ENCODE data around the gene CCDC154.
"Not testable (repeated sequence)": the region's sequence is repeated elsewhere in the genome, so short reads cannot be mapped to it uniquely, and the experiment has no call there.

CCDC154 gene

DNA sequence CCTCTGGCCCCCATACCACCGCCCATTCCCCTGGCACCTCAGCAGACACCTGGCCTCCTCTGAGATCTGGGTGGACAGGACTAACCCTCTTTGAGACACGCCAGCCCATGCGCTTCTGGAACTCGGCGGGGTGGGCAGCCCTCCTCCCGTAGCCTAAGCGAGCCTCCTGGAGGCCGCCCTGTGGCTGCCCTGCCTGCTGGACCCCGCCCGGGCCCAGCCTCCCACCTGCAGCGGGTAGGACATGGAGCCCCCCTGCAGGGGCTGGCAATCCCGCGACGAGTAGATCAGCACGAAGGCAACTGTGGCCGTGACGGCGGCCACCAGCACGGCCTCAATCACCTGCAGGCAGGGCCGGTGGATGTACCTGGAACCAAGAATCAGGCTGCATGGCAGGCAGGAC lies 8.2 kb upstream of the CCDC154 start:
- no peak for DNase-seq

DNA sequence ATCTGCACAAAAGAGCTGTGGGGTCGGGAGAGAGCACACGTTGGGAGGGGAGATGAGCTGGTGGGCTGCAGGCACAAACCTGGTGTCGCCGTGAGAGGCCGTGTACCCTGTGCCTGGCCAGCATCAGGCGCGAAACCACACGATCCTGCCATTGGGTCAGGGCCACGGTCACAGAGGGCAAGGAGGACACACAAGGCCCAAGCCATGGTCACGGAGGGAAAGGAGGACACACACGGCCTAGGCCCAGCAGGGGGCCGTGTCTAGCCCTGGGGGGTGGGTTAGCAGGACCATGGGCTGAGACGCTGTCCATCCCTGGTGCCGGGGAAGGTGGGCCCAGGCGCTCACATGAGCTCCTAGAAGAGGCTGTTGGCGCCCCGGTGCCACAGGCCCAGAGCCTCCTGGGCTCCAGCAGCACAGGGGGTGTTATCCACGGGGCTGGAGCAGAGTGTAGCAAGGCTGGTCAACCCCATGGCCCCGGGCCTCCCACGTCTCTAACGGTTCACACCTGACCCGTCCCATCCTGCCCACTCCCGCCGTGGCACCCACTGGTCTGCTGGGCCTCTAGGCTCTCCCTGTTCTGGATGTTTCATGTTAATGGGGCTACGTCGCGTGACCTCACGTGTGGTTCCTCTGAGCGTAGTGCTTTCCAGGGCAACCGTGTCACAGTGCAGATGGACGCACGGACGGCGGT lies 7.5 kb upstream of the CCDC154 start:
- no peak for DNase-seq

DNA sequence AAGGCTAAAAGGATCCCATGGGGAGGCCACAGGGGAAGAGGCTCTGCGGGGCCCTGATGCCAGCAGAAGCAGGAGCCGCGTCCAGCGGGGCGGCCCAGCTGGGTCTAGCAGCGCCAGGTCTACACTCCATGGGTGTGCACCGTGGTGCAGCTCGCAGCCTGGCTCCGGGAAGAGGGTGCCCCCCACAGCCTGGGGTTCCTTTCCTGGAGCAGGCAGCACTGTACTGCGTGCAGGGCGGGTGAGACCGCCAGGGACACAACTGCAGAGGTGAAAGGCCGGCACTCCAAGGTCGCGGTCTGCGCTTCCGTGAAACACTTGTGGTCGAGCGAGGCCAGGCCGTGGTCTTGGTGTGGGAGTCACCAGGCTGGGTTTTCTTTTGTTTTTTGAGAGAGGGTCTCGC lies 6.5 kb upstream of the CCDC154 start:
- DNase-seq = no peak

DNA sequence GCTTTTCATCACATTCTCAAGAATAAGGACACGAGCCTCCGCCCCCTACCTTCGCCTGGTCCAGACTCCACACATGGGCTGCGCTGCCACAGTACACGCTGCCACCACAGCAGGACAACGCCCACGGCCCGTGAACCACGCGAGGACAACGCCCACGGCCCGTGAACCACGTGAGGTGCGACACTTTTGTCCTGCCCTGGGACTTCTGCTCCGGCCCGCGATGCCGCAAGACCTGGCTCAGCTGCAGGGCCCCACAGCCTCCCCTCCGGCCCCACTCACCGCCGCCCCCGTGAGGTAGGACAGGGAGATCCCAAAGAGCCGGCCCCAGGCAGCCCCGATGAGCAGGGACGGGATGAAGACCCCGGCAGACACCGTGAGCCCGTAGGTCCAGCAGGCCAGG lies 5.9 kb upstream of the CCDC154 start:
- DNase-seq = no peak

DNA sequence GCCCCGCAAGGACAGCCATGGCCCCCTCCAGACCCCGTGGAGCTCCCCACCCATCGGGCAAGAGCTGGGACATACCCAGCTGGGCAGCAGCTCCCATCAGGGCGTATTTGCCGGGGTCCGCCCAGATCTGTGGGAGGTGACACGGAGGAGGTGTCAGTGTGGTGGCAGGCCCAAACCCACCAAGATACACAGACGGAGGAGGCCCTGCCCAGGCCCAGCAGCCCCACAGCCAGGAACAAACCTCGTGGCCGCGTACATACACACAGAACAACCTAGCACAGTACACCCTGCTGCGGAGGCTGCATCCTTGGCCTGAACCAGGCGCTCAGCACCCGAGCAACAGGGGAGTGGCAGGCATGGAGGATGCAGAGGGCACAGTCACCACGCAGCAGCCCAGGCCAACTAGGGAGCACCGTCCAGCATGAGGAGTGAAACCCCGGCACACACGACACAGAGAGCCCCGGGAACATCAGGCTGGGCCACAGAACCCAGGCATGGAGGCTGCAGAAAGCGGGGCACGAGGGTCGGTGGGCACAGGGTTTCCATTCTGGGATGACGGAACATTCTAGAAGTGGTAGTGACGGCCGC lies 4.9 kb upstream of the CCDC154 start:
- DNase-seq = no peak

DNA sequence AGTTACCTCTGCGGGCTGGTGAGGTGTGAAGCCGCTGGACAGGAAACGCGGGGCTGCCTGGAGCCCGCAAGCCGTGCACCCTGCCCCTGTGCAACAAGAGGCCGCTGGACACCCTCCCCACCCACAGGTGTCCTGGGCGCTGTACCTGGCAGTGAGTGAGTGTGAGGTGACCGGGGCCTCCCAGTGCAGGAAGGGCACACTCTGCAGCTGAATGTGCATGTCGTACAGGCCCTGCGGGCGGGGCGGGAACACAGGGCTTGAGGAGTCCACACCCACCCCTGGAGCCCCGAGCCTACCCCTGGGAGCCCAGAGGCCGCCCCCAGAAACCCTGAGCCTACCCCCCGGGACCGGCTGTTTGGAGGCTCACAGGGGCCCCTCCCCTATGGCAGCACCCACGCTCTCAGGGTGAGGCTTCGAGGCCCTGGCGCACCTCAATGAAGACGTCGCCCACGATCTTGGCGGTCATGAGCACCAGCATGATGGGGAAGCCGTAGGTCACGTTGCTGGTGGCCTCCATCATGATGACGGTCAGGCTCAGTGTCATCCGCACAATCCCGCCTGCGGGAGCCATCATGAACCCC lies 4.3 kb upstream of the CCDC154 start:
- no peak for DNase-seq

DNA sequence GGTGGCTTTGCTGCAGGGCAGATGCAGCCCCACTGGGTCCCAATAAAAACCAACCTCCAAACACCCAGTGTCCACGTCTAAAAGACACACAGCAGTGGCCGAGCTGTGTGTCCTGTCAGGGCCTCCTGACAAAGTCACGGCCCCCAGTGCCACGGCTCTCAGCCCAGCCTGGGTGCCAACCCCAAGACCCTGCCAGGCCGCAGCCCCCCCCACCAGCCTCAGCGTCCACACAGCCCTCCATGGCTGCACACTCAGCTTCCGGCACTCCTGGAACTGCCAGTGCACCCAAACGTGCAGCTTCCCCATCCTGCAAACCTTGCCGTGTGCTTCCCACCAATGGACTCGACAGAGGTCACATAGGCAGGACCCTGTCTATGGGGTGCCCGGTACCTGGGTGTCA lies 3.6 kb upstream of the CCDC154 start:
- DNase-seq = no peak

DNA sequence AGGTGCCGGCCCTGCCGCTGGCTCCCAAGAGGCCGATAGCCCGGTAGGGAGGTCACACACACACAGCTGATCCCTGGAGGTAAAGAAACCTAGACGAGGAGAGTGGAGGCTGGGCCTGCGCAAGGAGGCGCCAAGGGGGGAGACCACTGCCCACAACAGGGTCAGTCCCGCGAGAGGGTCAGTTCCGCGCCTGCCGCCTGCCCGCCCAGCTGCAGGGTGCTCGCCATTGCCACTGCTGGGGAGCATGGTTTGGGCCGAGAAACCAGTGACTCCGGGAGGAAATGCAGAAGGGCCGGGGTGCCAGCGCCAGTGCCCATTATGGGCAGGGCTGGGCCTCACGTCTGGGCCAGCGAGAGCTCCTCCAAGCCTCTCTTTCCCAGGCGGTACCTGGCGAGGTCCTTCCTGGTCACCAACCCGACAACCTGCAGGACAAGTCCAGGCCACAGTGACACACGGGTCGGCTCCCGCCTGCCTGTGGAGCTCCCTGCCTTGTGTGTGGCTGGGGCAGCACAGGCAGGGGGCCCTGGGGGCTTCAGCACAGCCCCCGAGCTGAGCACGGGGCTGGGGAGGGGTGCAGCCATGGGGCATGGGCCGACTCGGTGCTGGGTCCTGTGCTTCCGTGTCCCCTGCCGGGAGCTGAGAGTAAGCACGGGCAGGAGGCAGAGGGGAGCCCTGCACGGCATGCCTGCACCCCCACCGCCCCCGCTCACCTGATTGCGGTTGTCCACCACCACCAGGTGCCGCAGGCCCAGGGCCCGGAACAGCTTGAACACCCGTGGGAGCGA lies 2.1 kb upstream of the CCDC154 start:
- no peak for DNase-seq

DNA sequence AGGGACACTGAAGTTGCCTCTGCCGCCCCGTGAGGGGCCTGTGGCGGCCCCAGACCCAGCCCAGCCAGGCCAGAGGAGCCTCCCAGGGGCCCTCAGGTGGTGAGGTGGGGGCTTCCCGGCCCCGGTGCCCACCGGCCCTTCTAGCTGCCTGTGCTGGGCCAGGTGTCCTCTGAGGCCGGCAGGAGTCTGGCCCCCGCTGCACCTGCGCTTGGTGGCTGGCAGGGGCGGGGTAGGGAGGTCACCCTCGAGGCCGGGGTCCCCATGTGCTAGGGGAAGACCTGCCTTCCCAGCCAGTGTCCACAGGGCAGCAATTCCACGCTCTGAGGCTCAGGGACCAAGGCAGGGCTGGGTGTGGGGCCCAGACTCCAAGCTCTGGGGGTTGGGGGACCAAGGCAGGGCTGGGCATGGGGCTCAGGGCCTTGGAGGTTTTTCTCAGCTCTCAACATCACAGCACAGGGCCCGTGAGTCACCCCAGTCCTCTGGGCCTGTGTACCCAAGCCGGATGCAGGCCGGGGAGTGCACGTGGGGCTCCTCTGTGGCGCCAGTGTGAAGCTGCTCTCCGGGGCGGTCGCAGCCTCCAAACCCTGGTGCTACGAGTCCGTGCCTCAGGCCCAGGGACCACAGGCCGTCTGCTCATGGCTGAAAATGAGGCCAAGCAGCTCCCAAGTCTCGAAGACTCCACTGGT lies 1.3 kb upstream of the CCDC154 start:
- no peak for DNase-seq

DNA sequence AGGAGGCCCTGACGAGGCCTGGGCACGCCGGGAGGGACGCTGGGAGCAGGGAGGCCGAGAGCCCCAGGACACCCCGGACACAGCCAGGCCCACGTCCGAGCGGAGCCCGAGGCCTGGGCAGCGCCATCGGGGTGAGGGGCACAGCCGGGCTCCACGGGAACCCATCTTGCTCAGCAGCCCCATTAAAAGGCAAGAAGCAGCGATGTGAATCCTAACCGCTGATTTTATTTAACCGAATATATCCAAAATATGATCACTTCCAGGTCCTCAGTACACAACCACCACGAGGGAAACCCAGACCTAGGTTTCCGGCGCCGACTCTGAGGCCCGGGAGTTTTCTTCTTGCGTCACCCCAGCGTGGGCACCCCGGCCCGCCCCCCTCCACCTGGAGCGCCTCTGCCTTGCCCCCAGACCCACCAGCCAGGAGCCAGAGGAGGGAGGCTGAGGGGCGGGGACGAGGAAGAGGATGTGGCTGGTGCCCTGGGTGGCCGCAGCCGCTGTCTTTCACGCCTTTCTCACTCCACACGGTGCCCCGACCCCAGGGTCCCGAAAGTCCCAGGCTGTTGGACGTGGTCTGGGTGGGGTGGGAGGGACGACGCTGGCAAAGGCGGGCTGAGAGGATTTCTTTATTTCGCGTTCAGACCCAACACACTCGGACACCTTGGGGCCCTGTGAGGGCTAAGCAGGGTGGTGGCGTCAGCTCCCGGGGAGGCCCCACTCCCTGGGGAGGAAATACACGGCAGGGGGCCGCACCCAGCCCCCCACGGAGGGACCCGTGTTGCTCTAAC lies 568 bp upstream of the CCDC154 start:
- no peak for DNase-seq

DNA sequence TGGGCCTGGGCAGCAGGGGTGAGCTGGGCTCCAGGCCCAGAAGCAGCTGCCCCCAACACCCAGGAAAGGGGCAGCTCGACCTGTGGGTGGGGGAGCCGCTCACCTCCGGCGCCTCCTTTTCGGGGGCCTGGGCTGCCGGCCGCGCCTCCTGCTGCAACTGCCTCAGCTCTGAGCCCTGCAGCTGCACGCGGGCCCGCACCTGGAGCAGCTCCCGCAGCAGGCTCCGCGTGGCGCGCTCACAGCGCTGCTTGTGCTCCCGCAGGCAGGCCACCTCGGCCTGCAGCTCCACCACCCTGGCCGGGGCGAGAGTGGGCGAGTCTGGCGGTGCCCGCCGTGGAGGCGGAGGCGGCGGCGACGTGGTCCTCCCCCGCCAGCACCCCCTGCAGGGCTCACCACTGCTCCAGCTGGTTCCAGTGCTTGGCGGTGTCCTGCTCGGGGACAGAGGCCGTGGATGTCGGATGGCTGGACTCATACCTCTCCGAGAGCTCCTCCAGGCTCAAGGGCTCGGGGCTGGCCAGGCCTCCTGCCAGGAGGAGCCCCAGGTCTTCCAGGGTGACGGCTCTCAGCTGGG lies 868 bp downstream of the CCDC154 start:
- DNase-seq = no peak

DNA sequence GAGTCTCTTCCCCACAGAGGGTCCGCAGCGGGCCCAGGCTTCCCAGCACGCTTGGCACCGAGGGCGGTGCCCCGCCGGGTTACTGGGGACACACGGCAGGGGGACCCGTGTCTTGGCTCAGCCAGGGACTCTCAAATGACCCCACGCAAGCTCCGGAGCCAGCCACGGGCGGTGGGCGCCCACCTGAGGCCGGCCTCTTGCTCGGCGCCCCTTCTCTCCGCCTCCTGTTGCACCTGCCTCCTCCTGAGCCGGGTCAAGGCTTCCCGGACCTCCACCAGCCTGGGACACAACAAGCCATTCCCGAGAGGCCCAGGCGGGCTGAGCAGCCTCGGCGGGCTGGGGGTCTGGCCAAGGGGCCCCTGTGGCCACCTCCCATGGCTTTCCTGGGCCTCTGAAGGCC lies 1.7 kb downstream of the CCDC154 start:
- DNase-seq = no peak

DNA sequence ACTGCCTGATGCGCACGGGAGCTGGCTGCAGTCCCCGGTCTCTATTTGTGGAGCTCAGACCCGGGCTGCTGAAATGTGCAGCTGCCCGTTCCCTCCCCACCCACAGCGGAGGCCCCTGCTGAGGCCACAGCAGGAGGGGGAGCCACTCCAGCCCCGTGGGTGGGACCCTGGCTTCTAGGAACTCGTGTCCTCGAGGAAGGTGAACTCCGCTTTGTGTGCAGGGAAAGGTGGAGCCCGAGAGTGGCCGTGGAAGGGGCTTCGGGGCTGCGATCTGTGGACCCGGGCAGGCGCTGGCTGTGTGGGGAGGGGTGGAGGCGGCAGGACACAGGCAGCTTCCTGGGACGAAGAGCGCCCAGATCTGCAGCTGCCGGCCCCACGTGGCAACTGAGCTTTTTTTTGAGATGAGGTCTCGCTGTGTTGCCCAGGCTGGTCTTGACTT lies 2.9 kb downstream of the CCDC154 start:
- no peak for DNase-seq

DNA sequence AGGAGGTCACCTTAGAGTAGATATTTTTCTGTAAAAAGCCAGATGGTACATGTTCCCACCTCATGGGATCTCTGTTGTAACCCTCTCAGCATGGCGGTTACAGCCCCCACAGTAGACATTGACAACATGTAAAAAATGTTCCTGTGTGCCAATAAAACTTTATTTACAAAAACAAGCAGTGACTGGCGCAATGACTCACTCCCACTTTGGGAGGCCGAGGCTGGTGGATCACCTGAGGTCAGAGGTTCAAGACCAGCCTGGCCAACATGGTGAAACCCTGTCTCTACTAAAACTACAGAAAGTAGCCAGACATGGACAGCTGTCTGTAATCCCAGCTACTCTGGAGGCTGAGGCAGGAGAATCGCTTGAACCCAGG lies 4.7 kb downstream of the CCDC154 start:
- DNase-seq = not testable (repeated sequence)

DNA sequence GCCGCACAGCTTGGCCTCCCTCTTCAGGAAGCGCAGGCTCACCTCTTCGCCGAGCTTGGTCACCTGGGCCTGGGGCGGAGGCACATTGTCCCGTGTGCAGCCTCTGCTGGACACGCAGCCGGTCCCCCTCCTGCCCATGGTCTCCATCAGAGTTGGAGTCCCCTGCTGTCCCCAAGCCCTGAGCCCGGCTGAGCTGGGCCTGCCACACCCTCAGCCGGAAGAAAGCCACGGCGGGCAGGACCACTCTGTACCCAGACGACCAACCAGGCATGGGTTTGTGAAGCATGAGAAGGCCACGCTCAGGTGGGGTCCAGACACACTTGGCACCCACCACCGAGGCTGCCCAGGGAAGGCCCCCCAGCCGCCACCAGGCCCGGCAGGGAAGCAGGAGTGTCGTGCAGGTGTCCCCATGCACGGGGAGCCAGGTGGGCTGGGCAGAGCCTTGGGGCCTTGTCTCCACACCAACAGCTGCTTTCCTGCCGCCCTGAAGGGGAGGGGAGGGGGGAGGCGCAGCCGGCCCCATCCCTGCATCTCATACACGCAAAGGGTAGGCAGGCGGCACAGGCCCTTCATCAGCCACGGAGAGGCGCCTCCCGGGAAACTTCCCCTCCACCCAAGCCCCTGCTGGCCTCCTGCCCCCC lies 5.2 kb downstream of the CCDC154 start:
- no peak for DNase-seq

DNA sequence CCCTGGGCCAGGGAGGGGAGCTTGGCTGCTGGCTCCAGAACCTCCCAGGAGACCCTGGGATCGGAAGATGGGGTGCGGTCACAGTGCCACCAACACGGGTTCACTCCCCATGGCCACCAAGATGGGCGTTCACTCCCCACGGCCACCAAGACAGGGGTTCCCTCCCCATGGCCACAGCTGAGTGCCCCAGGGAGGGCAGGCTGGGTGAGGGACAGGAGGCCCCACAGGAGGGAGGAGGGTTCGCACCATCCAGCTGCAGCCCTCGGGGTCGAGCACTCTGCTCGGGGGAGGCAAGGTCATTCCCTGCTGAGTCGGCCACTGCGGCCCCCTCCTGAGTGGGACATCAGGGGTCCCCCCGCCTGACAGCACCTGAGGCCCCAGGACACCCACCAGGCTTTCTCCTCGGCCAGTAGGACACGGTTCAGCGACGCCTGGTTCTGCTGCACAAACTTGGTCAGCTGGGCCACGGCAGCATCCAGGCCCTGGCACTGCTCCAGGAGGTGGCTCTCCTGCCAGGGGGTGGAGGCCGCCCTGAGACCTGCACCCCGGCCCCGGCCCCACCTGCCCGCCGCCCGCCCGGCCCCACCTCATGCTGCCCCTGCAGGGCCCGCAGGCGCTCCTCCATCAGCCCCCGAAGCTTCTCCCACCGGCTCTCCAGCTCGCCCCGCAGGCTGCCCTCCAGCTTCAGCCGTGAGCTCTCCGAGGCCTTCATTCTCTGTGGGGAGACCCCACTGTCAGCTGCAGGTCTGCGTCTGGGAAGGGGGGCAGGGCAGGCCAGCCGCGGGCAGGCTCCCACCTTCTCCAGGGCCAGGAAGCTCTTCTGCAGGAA lies 5.9 kb downstream of the CCDC154 start:
- DNase-seq = no peak

DNA sequence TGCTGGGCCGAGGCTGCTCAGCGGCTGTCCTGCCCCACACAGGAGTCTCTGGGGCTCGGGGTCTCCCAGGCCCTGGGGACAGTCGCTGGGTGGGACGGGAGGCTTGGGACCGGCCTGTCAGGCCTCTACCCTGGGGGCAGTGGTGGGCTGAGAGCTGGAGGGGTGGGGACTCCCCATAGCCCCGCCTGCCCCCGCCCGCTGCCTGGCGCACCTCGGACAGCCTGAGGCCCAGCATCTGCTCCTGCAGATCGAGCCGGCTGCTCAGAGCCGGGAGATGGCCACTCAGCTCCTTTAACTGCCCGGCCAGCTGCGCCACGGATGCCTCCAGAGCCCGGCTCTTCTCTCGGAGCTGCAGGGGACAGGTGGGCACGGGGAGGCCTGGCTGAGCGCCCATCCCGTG lies 6.8 kb downstream of the CCDC154 start:
- DNase-seq = no peak

DNA sequence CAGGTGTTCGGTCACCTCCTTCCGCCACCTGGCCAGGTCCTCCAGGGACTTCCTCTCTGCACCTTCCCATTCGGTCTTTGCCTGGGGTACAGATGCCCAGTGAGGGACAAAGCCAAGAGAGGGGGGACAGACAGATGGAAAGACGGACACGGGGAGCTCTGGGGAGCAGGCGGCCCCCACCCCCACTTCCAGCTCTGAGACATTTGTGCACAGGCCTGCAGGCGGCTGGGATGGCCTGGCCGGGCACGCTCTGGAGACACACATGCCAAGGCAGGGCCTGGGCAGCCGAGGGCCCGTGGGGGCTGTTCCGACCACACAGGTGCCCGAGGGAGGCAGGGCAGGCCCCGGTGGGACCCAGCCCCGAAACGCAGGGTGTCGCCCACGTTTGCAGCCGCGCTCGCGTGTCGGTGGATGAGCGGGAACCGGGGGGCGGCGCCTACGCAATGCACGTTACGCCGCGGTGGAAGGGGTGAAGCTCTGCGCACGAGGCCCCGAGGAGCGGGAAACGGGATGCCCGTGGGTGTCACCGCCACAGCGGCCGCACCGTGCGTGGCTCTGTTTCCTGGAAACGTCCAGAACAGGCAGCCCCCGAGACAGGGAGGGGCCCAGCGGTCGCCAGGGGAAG lies 7.5 kb downstream of the CCDC154 start:
- no peak for DNase-seq

DNA sequence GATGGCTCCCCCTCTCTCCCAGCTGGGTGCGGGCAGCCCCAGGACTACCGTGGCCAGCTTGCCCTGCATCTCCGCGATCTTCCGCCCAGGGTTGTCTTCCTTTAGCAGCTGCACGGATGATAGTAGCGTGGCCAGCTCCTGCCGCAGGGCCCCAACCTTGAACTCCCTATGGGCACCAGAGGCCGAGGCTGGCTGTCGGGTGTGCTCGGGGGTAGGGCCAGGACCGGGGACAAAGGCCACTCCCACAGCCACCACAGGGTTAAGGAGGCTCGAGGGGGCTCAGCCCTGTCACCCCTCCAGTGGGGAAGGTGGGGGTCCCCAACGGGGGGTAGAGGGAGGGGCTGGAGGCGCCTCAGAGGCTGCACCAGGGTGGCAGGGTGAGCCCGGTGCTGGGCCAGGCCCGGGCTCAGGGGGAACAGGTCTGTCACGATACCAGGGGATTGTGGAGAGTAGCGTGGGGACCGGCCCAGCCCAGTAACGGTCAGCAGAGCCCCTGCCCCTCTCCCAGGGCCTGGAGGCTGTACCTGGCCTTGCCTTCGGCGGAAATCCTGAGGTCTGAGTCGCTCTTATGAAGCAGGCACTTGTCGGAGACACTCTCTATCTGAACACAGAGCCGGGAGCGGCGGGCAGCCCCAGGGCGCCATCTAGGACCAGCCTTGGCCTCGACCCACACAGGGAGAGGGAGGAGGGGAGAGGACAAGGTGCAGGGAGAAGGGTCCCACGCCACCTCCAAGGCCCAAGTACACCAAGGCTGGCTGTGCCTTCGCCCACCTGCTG lies 8.2 kb downstream of the CCDC154 start:
- DNase-seq = no peak

All from activated CD8-positive, alpha-beta memory T cell treated with anti-CD3 and anti-CD28 coated beads, Interleukin-2, amount 50 U/mL, for 4 hours (primary cell).